GM23338 (cell line): ENCODE data around the gene CRKL. TPM values are rescaled to one million over a fixed set of nuclear protein-coding genes. Genes with fewer than 3 reads are reported as not detected.
"Not testable (repeated sequence)": the region's sequence is repeated elsewhere in the genome, so short reads cannot be mapped to it uniquely, and the experiment has no call there.

Experiments used
- ATAC-seq: fragments of 200-7000 bp; cut with Tn5 transposase; 3 replicates; pipeline ENCODE4 v1.9.1; 2020
- DNase-seq: peaks from one replicate; pipeline ENCODE4 v3.0.0-alpha.2; 2015; ENCODE audit warnings: low spot score
- H2AFZ ChIP-seq: fragments of 200-600 bp; sonication (generic); 2 replicates; pipeline ENCODE4 v1.8.0; 2016; ENCODE audit warnings: antibody characterized with exemption, mild to moderate bottlenecking, moderate library complexity
- H3F3A ChIP-seq: fragments of 200-600 bp; sonication (generic); replicated peaks from 2 replicates; pipeline ENCODE4 v1.8.0; 2017; ENCODE audit warnings: antibody characterized with exemption, mixed run types, low read depth
- H3K27ac ChIP-seq: fragments of 200-600 bp; sonication (generic); 2 replicates; pipeline ENCODE4 v1.6.1; 2016; ENCODE audit warnings: low read depth
- H3K27me3 ChIP-seq: fragments of 200-600 bp; sonication (generic); 2 replicates; pipeline ENCODE4 v1.8.0; 2016; ENCODE audit warnings: mild to moderate bottlenecking, mixed run types, moderate library complexity; ENCODE audit not compliant: insufficient read depth
- H3K36me3 ChIP-seq: fragments of 200-600 bp; sonication (generic); 2 replicates; pipeline ENCODE4 v1.8.0; 2016; ENCODE audit warnings: mild to moderate bottlenecking; ENCODE audit not compliant: insufficient read depth
- H3K4me1 ChIP-seq: fragments of 200-600 bp; sonication (generic); 2 replicates; pipeline ENCODE4 v1.8.0; 2016; ENCODE audit warnings: mild to moderate bottlenecking, moderate library complexity; ENCODE audit not compliant: insufficient read depth
- H3K4me2 ChIP-seq: fragments of 200-600 bp; sonication (generic); 2 replicates; pipeline ENCODE4 v1.7.1; 2017; ENCODE audit warnings: mixed run types
- H3K4me3 ChIP-seq: fragments of 200-600 bp; sonication (generic); 2 replicates; pipeline ENCODE4 v1.6.1; 2016; ENCODE audit warnings: mixed run types
- H3K79me2 ChIP-seq: fragments of 200-600 bp; sonication (generic); replicated peaks from 2 replicates; pipeline ENCODE4 v1.8.0; 2017; ENCODE audit warnings: mild to moderate bottlenecking; ENCODE audit not compliant: insufficient read depth
- H3K9me2 ChIP-seq: fragments of 200-600 bp; sonication (generic); 2 replicates; pipeline ENCODE4 v1.8.0; 2017; ENCODE audit not compliant: insufficient read depth
- H4K20me1 ChIP-seq: fragments of 200-600 bp; sonication (generic); replicated peaks from 2 replicates; pipeline ENCODE4 v1.8.0; 2017; ENCODE audit warnings: mild to moderate bottlenecking; ENCODE audit not compliant: insufficient read depth
- H3K27ac Mint-ChIP-seq: 2 replicates; pipeline ENCODE4 v1.8.0; 2020; ENCODE audit warnings: inconsistent platforms, mild to moderate bottlenecking, moderate library complexity, mixed read lengths
- H3K27me3 Mint-ChIP-seq: 3 replicates; pipeline ENCODE4 v1.8.0; 2022; ENCODE audit warnings: low read depth, mild to moderate bottlenecking, moderate library complexity, mixed read lengths, inconsistent platforms; ENCODE audit not compliant: insufficient read depth, poor library complexity
- H3K36me3 Mint-ChIP-seq: 3 replicates; pipeline ENCODE4 v1.8.0; 2021; ENCODE audit warnings: low read depth, mild to moderate bottlenecking, inconsistent platforms, moderate library complexity, mixed read lengths
- H3K4me1 Mint-ChIP-seq: 3 replicates; pipeline ENCODE4 v1.8.0; 2020; ENCODE audit warnings: mild to moderate bottlenecking, inconsistent platforms, mixed read lengths
- H3K4me3 Mint-ChIP-seq: 3 replicates; pipeline ENCODE4 v1.8.0; 2021; ENCODE audit warnings: moderate library complexity, mild to moderate bottlenecking, inconsistent platforms, mixed read lengths
- H3K9me3 Mint-ChIP-seq: 3 replicates; pipeline ENCODE4 v1.8.0; 2020; ENCODE audit warnings: moderate library complexity, mild to moderate bottlenecking, inconsistent platforms, mixed read lengths
- ETS1 ChIP-seq: IDR thresholded peaks from 2 replicates; pipeline ENCODE4 v1.6.1; 2016; ENCODE audit warnings: antibody characterized with exemption
- EZH2 ChIP-seq: fragments of 200-600 bp; sonication (generic); IDR thresholded peaks from one replicate; pipeline ENCODE4 v1.8.0; 2017; ENCODE audit warnings: antibody characterized with exemption, mild to moderate bottlenecking, low read depth; ENCODE audit not compliant: unreplicated experiment
- EZH2phosphoT487 ChIP-seq: fragments of 200-600 bp; sonication (generic); IDR thresholded peaks from one replicate; pipeline ENCODE4 v1.8.1; 2018; ENCODE audit warnings: antibody characterized with exemption; ENCODE audit not compliant: unreplicated experiment
- JUNB ChIP-seq: IDR thresholded peaks from one replicate; pipeline ENCODE4 v1.6.1; 2016; ENCODE audit warnings: antibody characterized with exemption; ENCODE audit not compliant: unreplicated experiment
- NANOG ChIP-seq: IDR thresholded peaks from 2 replicates; pipeline ENCODE4 v1.6.1; 2016; ENCODE audit warnings: antibody characterized with exemption, borderline replicate concordance
- POLR2AphosphoS5 ChIP-seq: IDR thresholded peaks from 2 replicates; pipeline ENCODE4 v1.6.1; 2016; ENCODE audit warnings: antibody characterized with exemption, low read depth
- STAT1 ChIP-seq: IDR thresholded peaks from one replicate; pipeline ENCODE4 v1.6.1; 2016; ENCODE audit warnings: antibody characterized with exemption; ENCODE audit not compliant: unreplicated experiment
- ZNF114 ChIP-seq: fragments of 250-450 bp; sonication (Bioruptor Pico); IDR thresholded peaks from 2 replicates; pipeline ENCODE4 v1.5.0; 2020; ENCODE audit warnings: mild to moderate bottlenecking, moderate library complexity
- ZNF331 ChIP-seq: fragments of 250-450 bp; sonication (Bioruptor Pico); IDR thresholded peaks from 2 replicates; pipeline ENCODE4 v1.5.0; 2020; ENCODE audit warnings: low read depth, mild to moderate bottlenecking, moderate library complexity
- ZNF462 ChIP-seq: fragments of 250-450 bp; sonication (Bioruptor Pico); IDR thresholded peaks from 2 replicates; pipeline ENCODE4 v1.5.0; 2020; ENCODE audit warnings: mild to moderate bottlenecking, moderate library complexity
- polyA plus RNA-seq: library from polyadenylated mRNA; unstranded; fragments of >200 nt; fragmentation: Nextera tagmentation; extraction: Ambion mirVana; gene quantifications from 2 replicates; pipeline ENCODE4 v1.2.1, GENCODE V29; 2016
- total RNA-seq: library from RNA; depleted of rRNA; stranded (reverse); fragments of >200 nt; shearing (Covaris generic); gene quantifications from 2 replicates; pipeline ENCODE4 v1.2.3, GENCODE V29; 2014
- TF ChIP-seq, protein P1 (sequence below): IDR thresholded peaks from one replicate; pipeline ENCODE4 v1.6.1; 2018; ENCODE audit warnings: antibody characterized with exemption; ENCODE audit not compliant: unreplicated experiment

Gene CRKL
- total and polyA plus RNA-seq, 2 experiments from 2014 or later = 39.5 to 104 TPM

DNA sequence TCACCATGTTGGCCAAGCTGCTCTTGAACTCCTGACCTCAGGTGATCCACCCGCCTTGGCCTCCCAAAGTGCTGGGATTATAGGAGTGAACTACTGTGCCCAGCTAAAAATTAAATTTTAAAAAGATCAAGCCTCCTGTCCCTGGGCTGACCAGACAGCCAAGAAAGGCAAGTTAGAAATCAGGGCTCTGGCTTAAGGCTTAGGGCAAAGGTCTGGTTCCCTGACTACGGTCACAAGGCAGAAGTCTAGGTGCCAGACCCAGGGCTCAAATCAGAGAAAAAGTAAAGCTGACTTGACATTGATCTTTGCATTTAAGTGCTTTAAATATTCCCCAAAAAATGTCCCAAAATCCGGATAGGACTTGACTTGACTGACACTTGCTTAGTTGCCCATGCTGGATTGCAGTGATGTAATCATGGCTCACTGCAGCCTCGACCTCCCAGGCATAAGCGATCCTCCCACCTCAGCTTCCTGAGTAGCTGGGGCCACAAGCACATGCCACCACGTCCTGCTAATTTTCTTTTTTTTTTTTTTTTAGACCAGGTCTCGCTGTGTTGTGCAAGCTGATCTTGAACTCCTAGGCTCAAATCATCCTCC is 17.3 kb upstream of the CRKL start:
- Histone ChIP-seq H4K20me1 (no peaks in the 10 kb centered on the region), H3K4me2 (no peak overlapping the region), H3K4me1 (no peaks in the 10 kb centered on the region), H3K9me2 (no peaks in the 10 kb centered on the region), H3K27ac (no peak overlapping the region), H3F3A (no peaks in the 10 kb centered on the region), H3K4me3 (no peak overlapping the region), H3K36me3 (no peaks in the 10 kb centered on the region), H2AFZ (no peak overlapping the region), H3K79me2 (no peaks in the 10 kb centered on the region), H3K27me3 (no peaks in the 10 kb centered on the region)
- no peaks in the 10 kb centered on the region for H3K9me3 Mint-ChIP-seq
- no peak for ATAC-seq
- no peak for DNase-seq
- TF ChIP-seq EZH2 = no peak
- TF ChIP-seq, protein P1, sequence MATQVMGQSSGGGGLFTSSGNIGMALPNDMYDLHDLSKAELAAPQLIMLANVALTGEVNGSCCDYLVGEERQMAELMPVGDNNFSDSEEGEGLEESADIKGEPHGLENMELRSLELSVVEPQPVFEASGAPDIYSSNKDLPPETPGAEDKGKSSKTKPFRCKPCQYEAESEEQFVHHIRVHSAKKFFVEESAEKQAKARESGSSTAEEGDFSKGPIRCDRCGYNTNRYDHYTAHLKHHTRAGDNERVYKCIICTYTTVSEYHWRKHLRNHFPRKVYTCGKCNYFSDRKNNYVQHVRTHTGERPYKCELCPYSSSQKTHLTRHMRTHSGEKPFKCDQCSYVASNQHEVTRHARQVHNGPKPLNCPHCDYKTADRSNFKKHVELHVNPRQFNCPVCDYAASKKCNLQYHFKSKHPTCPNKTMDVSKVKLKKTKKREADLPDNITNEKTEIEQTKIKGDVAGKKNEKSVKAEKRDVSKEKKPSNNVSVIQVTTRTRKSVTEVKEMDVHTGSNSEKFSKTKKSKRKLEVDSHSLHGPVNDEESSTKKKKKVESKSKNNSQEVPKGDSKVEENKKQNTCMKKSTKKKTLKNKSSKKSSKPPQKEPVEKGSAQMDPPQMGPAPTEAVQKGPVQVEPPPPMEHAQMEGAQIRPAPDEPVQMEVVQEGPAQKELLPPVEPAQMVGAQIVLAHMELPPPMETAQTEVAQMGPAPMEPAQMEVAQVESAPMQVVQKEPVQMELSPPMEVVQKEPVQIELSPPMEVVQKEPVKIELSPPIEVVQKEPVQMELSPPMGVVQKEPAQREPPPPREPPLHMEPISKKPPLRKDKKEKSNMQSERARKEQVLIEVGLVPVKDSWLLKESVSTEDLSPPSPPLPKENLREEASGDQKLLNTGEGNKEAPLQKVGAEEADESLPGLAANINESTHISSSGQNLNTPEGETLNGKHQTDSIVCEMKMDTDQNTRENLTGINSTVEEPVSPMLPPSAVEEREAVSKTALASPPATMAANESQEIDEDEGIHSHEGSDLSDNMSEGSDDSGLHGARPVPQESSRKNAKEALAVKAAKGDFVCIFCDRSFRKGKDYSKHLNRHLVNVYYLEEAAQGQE = no peak
- no peak for TF ChIP-seq STAT1
- no peak for TF ChIP-seq POLR2AphosphoS5
- TF ChIP-seq JUNB = no peak
- TF ChIP-seq EZH2phosphoT487 = no peak
- no peak for TF ChIP-seq ZNF331 (CRISPR knock-in tag)
- no peak for TF ChIP-seq ETS1
- TF ChIP-seq ZNF114 (CRISPR knock-in tag) = no peak
- TF ChIP-seq ZNF462 (CRISPR knock-in tag) = no peak
- no peak for TF ChIP-seq NANOG
- H3K27me3 Mint-ChIP-seq = peaks cover 7% of the 10 kb centered on the region
- no peaks in the 10 kb centered on the region for H3K4me1 Mint-ChIP-seq
- no peak overlapping the region for H3K4me3 Mint-ChIP-seq
- H3K36me3 Mint-ChIP-seq = no peaks in the 10 kb centered on the region
- no peak overlapping the region for H3K27ac Mint-ChIP-seq

- not testable (repeated sequence) for H3K27me3 Mint-ChIP-seq, H3K27ac Mint-ChIP-seq, DNase-seq, H3F3A ChIP-seq, H3K9me2 ChIP-seq, H3K27ac ChIP-seq, H3K36me3 ChIP-seq, H2AFZ ChIP-seq, H3K79me2 ChIP-seq, H4K20me1 ChIP-seq, H3K4me3 Mint-ChIP-seq, H3K4me2 ChIP-seq, H3K9me3 Mint-ChIP-seq, H3K4me1 Mint-ChIP-seq, H3K27me3 ChIP-seq, H3K36me3 Mint-ChIP-seq, H3K4me1 ChIP-seq, H3K4me3 ChIP-seq, ATAC-seq
Observed at GRCh38 chr22:20901093-20902033, 15.8 kb upstream of the CRKL start.
